Smooth muscle cell (in vitro differentiated cells): ENCODE data around the gene GPD1L. TPM values are rescaled to one million over a fixed set of nuclear protein-coding genes. Genes with fewer than 3 reads are reported as not detected.
"Not testable (repeated sequence)": the region's sequence is repeated elsewhere in the genome, so short reads cannot be mapped to it uniquely, and the experiment has no call there.

Experiments used
- DNase-seq: peaks from one replicate; lab custom pipeline; 2025; ENCODE audit not compliant: unreplicated experiment; lab: John Stamatoyannopoulos, UW
- H2AFZ ChIP-seq: fragments of 200-600 bp; sonication (generic); 2 replicates; pipeline ENCODE4 v1.6.0; 2016; ENCODE audit warnings: antibody characterized with exemption, low read depth, mild to moderate bottlenecking
- H3F3A ChIP-seq: fragments of 200-600 bp; sonication (generic); 2 replicates; pipeline ENCODE4 v1.6.0; 2017; ENCODE audit warnings: antibody characterized with exemption, low read depth
- H3K27ac ChIP-seq: fragments of 200-600 bp; sonication (generic); 2 replicates; pipeline ENCODE4 v1.5.1; 2016; ENCODE audit warnings: low read depth, mild to moderate bottlenecking
- H3K27me3 ChIP-seq: fragments of 200-600 bp; sonication (generic); 2 replicates; pipeline ENCODE4 v1.6.1; 2016; ENCODE audit warnings: low read depth, mild to moderate bottlenecking
- H3K36me3 ChIP-seq: fragments of 200-600 bp; sonication (generic); 2 replicates; pipeline ENCODE4 v1.5.1; 2016; ENCODE audit warnings: low read depth
- H3K4me1 ChIP-seq: fragments of 200-600 bp; sonication (generic); 2 replicates; pipeline ENCODE4 v1.5.1; 2016; ENCODE audit warnings: low read depth
- H3K4me2 ChIP-seq: fragments of 200-600 bp; sonication (generic); 2 replicates; pipeline ENCODE4 v1.6.0; 2016; ENCODE audit warnings: mild to moderate bottlenecking
- H3K4me3 ChIP-seq: fragments of 200-600 bp; sonication (generic); 2 replicates; pipeline ENCODE4 v1.5.1; 2016; ENCODE audit warnings: mild to moderate bottlenecking
- H3K79me2 ChIP-seq: fragments of 200-600 bp; sonication (generic); 2 replicates; pipeline ENCODE4 v1.6.0; 2016; ENCODE audit warnings: low read depth, mild to moderate bottlenecking
- H3K9ac ChIP-seq: fragments of 200-600 bp; sonication (generic); 2 replicates; pipeline ENCODE4 v1.6.0; 2016; ENCODE audit warnings: low read depth
- H3K9me3 ChIP-seq: fragments of 200-600 bp; sonication (generic); replicated peaks from 2 replicates; pipeline ENCODE4 v1.5.1; 2016; ENCODE audit warnings: low read depth
- H4K20me1 ChIP-seq: fragments of 200-600 bp; sonication (generic); 2 replicates; pipeline ENCODE4 v1.6.0; 2016; ENCODE audit warnings: low read depth
- CTCF ChIP-seq: fragments of 200-600 bp; sonication (generic); IDR thresholded peaks from 2 replicates; pipeline ENCODE4 v1.5.1; 2017; ENCODE audit warnings: borderline replicate concordance, mild to moderate bottlenecking, antibody characterized with exemption; ENCODE audit not compliant: insufficient read depth, poor library complexity, severe bottlenecking
- WGBS: methylation state at CpG from one replicate; pipeline ENCODE4 v1.1.7; 2016; ENCODE audit warnings: low lambda C conversion rate; 5-methylcytosine and 5-hydroxymethylcytosine counted together
- polyA plus RNA-seq: library from polyadenylated mRNA; unstranded; fragments of >200 nt; fragmentation: Nextera tagmentation; extraction: Ambion mirVana; gene quantifications from 2 replicates; pipeline ENCODE4 v1.2.1, GENCODE V29; 2016
- total RNA-seq: library from RNA; depleted of rRNA; stranded (reverse); fragments of >200 nt; gene quantifications from 2 replicates; pipeline ENCODE4 v1.2.3, GENCODE V29; 2014

Gene GPD1L
- total and polyA plus RNA-seq, 2 experiments from 2014 or later: 3.6 to 8.2 TPM

DNA sequence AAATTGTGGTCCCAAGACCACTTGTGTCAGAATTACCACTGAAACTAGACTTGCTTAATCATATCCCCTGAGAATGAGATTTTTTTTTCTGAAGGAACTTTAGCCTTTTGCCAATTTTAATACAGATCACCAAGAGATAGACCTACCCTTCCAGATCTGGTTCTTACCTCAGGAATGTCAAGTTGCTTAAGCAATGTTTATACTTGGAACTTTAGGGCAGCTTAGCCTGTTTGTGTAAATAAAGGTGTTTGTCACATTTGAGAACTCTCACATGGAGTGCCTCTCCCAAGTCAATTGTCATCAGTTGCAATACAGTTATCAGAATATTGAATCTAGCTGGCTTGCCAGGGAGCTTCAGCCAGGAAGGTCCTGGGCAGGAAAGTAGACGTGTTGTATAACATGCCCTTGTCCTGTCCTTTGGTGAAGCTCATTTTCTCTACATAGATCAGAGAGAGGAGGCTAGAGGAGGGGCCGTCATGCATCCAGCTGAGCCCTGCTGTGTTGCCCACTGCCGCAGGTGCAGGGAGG is 3.9 kb downstream of the GPD1L start:
- Histone ChIP-seq H3K4me2 (no peak overlapping the region), H3K79me2 (peaks cover 10% of the 10 kb centered on the region), H3K4me1 (no peaks in the 10 kb centered on the region), H4K20me1 (no peaks in the 10 kb centered on the region), H3K9ac (no peak overlapping the region), H3K4me3 (no peak overlapping the region), H3K27ac (no peak overlapping the region), H3K36me3 (no peaks in the 10 kb centered on the region), H2AFZ (no peak overlapping the region), H3K27me3 (no peaks in the 10 kb centered on the region), H3F3A (no peaks in the 10 kb centered on the region), H3K9me3 (no peaks in the 10 kb centered on the region)
- TF ChIP-seq CTCF: no peak
- DNase-seq: no peak
- 90% methylated on average over 3 of the region's 3 CpGs for WGBS

DNA sequence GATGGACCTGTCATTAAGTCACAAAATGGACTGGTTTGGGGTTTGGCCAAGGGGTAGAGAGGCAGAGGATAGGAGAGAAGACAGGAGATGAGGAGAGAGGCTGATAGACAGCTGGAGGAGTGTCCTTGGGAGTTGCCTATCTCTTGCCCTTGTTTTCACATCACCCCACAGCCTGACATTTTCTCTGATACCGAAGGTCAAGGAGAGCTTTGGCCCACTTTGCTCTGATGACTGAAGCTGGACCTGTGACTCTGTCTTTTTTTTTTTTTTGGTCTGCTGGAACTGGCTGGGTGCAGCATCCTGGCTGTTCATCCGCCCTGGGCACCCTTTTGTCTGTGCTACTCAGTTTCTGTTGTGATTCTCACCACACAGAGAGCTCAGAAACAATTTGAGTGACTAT is 5.1 kb downstream of the GPD1L start:
- WGBS: 98% methylated on average over 2 of the region's 2 CpGs
- no peaks in the 10 kb centered on the region for H3F3A ChIP-seq

GRCh38 chr3:32113566-32113965 is 7.1 kb downstream of the GPD1L start:
- Histone ChIP-seq H2AFZ (no peak overlapping the region), H4K20me1 (no peaks in the 10 kb centered on the region), H3K4me3 (no peak overlapping the region), H3K36me3 (no peaks in the 10 kb centered on the region), H3K9ac (no peak overlapping the region), H3K4me2 (no peak overlapping the region), H3K9me3 (no peaks in the 10 kb centered on the region), H3K27me3 (no peaks in the 10 kb centered on the region), H3F3A (no peaks in the 10 kb centered on the region), H3K27ac (no peak overlapping the region), H3K4me1 (no peaks in the 10 kb centered on the region), H3K79me2 (peaks cover 11% of the 10 kb centered on the region)
- no peak for TF ChIP-seq CTCF
- no peak for DNase-seq

More for the DNA sequence above, 5.1 kb downstream of the GPD1L start:
- Histone ChIP-seq H2AFZ (no peak overlapping the region), H3K4me2 (no peak overlapping the region), H4K20me1 (no peaks in the 10 kb centered on the region), H3K9me3 (no peaks in the 10 kb centered on the region), H3K79me2 (peaks cover 10% of the 10 kb centered on the region), H3K4me1 (no peaks in the 10 kb centered on the region), H3K36me3 (no peaks in the 10 kb centered on the region), H3K27me3 (no peaks in the 10 kb centered on the region), H3K9ac (no peak overlapping the region), H3K4me3 (no peak overlapping the region), H3K27ac (no peak overlapping the region)
- TF ChIP-seq CTCF: no peak
- DNase-seq: no peak

- Histone ChIP-seq H3K9me3 (no peaks in the 10 kb centered on the region), H3K4me2 (no peak overlapping the region), H3K9ac (no peak overlapping the region), H2AFZ (no peak overlapping the region), H3K27ac (no peak overlapping the region), H3K27me3 (no peaks in the 10 kb centered on the region), H3F3A (no peaks in the 10 kb centered on the region), H3K79me2 (peaks cover 15% of the 10 kb centered on the region), H3K4me1 (no peaks in the 10 kb centered on the region), H4K20me1 (no peaks in the 10 kb centered on the region), H3K4me3 (no peak overlapping the region), H3K36me3 (no peaks in the 10 kb centered on the region)
- WGBS: 92% methylated on average over 3 of the region's 3 CpGs
- DNase-seq: no peak
- no peak for TF ChIP-seq CTCF
Measured at GRCh38 chr3:32113981-32114545, 7.6 kb downstream of the GPD1L start.

- not testable (repeated sequence) for H3F3A ChIP-seq, H3K9ac ChIP-seq, H3K4me3 ChIP-seq, H3K9me3 ChIP-seq, H3K4me1 ChIP-seq, H4K20me1 ChIP-seq, H3K4me2 ChIP-seq, H3K27me3 ChIP-seq, H2AFZ ChIP-seq, H3K36me3 ChIP-seq, H3K27ac ChIP-seq, DNase-seq
- WGBS: 92% methylated on average over 19 of the region's 19 CpGs
- peaks cover 15% of the 10 kb centered on the region for H3K79me2 ChIP-seq
Measured at GRCh38 chr3:32114546-32115386, 8.3 kb downstream of the GPD1L start.
